GM19025 (cell line): ENCODE results near the gene NUDT21.
"Not testable (repeated sequence)": the region's sequence is repeated elsewhere in the genome, so short reads cannot be mapped to it uniquely, and the experiment has no call there.

Experiments
- ATAC-seq: cut with Tn5 transposase; IDR thresholded peaks from one replicate; pipeline ENCODE4 v1.9.1; 2021; ENCODE audit warnings: mild to moderate bottlenecking, low read depth, moderate library complexity; ENCODE audit not compliant: unreplicated experiment

The NUDT21 gene

DNA sequence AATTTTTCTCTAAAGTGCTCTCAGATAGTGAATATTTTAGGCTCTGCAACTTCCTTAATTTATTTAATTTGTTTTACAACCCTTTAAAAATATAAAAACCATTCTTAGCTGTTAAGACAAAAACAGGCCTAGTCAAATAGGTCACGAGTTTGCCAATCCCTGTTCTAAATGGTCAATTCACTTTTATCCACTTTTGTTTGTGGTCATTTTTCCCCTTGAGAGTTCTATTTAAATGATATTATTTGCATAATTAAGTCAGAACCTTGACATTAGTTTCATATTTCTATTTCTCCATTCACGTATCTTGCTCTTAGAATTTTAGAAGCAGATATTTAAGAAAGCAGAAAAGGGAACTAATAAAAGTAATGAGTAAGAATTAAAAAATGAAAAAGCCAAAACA, 29.8 kb downstream of the NUDT21 start:
- ATAC-seq = no peak

DNA sequence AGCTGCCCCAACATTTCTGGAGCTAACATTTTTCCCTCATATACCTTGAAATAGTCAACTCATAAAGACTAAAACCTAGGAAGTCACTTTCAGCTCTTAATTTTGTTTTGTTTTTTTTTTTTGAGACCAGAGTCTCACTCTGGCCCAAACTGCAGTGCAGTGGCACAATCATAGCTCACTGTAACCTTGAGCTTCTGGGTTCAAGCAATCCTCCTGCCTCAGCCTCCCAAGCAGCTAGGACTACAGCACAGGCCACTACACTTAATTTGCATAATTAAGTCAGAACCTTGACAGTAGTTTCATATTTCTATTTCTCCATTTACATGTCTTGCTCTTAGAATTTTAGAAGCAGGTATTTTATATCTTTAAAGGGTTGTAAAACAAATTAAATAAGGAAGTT, 30.5 kb downstream of the NUDT21 start:
- no peak for ATAC-seq

DNA sequence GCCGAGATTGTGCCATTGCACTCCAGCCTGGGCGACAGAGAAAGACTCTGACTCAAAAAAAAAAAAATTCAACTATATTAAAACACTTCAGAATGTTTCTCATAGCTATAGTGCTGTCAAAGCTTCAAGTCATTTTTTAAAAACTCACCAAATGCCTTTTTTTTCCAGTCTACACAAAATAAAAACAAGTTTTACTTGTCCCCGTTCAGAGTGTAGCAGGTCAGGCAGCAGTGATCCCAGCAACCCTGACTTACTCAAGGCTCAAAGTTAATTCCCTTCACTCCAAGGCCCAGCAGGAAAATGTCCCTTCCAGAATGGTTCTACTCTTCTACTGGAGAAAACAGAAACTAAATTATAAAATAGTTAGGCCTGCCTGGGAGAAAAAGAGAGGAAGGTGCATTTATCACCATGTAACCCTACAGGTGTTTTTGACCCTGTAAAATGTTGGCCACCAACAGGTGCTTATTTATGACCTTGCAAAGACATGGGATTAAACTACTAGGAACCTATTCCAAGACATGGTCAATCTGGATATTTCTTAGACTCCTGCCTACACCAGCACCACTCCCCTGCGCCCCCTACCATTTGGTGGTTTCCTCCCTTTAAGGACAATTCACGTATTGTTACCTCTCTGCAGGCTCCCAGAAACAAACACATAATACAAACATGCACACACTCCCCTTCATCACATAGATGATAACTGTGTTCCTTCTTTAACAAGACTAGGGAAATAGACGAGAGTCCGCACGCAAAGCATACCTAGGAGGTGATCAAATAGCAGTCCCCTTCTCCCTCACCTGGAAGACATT, 31.2 kb downstream of the NUDT21 start:
- no peak for ATAC-seq

DNA sequence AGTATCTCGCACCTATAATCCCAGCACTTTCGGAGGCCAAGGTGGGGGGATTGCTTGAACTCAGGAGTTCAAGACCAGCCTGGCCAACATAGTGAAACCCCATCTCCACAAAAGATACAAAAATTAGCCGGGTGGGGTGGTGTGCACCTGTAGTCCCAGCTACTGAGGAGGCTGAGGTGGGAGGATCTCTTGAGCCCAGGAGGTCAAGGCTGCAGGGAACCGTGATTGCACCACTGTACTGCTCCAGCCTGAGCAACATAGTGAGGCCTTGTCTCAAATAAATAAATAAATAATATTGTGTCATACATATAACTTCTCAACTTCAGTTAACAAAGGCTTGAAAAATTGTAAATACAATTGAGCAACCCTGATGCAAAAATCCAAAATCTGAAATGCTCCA, 34.0 kb downstream of the NUDT21 start:
- ATAC-seq = no peak

DNA sequence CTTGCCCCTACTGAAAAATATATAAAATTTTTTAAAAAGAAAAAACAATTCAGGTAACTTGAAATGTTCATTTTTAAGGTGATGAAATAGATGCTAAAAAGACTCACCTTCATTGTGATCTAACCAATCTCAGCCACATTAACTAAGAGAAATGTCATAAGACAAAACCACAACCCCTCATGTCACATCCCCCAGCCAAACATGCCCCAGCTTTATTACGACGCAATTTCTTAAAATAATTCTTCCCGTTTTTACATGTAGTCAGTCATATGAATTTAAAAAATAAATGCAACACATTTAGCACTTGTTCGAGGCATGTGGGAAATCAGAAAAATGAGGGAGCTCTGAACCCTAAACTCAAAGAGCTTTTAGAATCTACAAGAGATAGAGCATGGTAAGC, 35.3 kb downstream of the NUDT21 start:
- no peak for ATAC-seq

DNA sequence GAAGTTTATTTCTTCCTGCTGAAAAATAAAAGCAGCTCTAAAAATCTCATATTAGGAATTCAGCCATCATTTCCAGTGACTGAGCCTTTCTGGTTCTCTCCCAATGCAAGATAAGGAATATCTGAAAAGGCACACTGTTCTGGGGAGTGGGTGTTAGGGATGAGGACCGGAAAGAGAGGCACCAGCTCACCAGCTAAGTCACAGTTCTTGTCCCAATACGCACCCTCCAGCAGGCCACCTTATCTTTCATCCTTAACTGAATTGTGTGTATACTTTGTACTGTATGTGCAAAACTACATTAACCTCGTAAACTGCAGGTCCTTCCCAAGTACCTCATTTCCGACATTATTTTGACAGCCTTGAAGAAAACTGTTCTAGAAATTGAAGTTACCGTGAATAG, 36.8 kb downstream of the NUDT21 start:
- no peak for ATAC-seq

DNA sequence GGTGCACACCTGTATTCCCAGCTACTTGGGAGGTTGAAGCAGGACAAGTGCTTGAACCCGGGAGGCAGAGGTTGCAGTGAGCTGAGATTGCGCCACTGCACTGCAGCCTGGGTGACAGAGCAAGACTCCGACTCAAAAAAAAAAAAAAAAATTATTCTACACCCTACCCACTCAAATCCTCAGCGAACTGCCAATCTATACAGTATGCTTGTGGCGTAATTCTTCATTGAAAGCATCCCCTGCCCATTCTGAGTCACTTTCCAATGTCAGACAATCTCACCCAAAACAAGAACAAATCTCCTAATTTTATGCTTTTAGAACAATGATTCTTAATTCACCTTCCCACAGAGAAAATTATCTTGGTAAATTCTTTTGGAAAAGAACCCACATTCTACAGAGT, 37.8 kb downstream of the NUDT21 start:
- ATAC-seq = no peak

DNA sequence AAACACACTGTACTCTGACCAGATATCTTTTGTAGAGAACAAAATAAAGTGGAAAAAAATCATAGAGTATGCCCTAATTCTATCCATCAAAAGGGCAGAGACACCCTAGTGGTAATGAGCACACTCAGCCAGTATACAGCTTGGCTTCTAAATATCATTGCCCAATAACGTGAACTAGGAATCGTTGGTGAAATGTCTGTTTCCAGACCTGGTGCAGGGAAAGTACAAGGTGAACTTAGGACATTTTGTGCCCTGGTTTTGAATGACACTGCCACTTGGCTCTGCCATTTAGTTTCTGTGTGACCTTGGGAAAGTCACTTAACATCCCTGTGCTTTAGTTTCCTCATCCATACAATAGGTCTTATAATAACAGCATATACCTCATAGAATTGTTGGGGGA, 39.5 kb downstream of the NUDT21 start:
- no peak for ATAC-seq

DNA sequence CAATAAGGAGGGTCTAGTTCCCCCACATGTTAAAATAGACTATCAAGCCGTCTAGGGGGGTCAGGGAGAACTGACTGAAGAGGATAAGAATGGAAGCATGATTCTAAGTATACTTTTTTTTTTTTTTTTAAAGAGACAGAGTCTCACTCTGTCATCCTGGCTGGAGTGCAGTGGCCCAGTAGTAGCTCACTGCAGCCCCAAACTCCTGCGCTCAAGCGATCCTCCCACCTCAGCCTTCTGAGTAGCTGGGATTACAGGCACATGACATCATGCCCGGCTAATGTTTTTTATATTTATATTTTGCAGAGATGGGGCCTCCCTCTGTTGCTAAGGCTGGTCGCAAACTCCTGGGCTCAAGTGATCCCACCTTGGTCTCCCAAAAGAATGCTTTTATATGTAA, 40.0 kb downstream of the NUDT21 start:
- no peak for ATAC-seq

DNA sequence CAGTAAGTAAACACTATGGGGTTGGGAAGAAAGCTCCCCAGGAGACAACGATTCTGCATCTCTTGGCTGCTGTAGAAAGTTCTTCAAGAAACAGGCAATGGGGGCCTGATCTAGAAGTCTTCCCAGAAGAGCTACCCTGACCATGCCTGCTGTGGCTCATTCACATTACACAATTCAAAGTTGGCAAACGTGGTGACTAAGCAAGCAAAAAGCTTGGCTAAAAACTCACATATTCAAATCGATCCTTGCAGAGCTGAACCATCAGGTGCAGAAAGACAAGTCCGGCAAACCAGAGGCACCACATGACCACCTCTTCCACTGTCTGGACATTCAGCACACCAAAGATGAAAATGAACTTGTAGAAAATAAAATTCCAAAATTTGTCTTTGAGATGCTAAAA, 41.9 kb downstream of the NUDT21 start:
- no peak for ATAC-seq

DNA sequence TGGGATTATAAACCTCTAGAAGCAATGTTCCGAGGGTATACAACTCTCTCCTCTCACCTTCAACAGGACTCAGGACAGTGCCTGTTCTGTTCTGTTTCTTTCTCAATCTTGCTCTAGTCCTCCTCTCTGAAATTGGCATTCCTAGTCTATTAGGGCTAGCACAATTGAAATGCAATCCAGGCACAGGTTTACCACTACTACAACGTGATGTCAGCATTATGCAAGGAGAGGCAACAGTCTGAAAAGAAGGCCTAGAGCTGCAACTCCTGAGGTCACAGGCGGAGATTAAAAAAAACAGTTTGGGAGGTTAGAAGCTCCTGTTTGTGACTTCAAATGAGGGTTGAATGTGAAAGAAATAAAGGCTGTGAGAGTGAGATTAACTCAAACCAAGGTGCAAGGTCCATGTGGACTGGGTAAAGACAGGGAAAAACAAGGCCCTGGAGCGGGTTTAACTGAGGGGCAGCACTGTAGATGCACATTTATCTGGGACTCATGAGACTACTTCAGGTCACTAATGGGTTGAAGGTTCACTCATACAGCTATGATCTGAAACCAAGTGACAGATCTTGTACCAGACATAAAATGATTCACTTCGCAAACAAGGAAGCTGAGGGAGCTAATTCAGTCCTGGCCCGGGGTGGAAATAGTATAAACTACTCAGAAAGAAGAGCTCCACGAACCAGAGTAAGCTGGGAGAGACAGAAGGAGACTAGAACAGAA, 42.6 kb downstream of the NUDT21 start:
- ATAC-seq = no peak

DNA sequence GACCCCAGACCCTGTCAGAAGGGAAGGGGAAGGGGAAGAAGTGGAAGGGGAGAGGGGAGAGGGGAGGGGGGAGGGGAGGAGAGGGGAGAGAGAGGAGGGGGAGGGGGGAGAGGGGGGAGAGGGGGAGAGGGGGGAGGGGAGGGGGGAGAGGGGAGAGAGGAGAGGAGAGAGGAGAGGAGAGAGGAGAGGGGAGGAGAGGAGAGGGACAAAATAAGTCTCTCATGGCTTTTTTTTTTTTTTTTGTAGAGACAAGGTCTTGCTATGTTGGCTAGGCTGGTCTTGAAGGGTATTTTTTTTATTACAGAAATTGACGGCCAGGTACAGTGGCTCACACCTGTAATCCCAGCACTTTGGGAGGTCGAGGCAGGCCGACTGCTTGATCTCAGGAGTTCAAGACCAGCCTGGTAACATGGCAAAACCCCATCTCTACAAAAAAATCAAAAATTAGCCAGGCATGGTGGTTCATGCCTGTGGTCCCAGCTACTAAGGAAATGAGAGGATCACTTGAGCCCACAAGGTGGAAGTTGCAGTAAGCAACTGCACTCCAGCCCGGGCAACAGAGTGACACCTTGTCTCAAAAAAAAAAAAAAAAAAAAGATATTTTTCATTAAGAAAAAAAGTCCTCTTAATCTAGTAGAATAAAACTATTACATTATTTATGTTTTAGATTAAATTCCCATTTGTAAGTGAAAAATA, 45.0 kb downstream of the NUDT21 start:
- no peak for ATAC-seq

DNA sequence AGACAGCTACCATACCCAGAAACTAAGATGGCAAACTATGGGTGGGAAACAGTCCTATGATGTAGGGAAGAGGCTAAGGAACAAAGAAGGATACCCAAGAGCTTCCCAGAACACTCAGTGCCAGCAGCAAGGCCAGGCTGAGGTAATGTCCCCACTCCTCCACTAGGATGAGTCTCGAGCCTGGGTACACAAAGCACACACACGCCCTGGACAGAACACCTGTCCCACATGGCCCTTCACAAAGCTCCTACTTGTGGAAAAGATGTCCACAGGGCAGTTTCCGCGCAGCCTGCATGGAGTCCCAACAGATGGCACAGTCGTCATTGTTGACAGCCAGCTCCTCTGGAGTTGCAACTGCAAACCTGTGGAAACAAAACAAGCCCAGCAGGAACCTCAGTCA, 49.6 kb downstream of the NUDT21 start:
- ATAC-seq = no peak

DNA sequence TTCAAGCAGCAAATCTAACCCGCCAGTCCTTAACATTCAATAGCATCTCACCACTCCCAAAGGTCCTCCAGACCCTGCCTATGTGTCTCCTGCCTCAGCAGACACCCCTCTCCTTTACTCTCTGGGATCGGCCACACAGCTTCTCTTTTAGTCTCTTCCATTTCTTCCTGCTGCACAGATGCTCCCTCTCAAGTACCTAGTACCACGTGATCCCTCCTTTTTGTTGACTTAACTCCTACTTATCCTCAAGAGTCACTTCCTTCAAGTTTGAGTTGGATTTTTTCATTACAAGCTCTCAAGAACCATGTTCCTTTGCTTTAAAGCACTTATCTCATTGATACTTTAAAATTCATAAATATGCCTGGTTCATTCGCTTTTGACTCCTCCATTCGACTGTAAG, 50.7 kb downstream of the NUDT21 start:
- no peak for ATAC-seq

DNA sequence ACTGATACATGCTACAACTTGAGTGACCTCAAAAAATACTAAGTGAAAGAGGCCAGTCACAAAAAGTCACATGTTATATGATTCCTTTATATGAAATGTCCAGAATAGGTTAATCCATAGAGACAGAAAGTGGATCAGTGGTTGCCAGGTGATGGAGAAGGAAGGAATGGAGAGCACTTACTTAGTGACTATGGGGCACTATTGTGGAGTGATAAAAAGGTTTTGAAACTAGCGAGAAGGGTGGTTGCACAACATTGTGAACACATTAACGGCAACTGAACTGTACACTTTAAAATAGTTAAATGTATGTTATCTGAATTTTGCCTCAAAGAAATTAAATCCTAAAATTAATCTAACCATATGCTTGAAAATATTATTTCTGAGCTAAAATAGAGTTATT, 51.6 kb downstream of the NUDT21 start:
- no peak for ATAC-seq

DNA sequence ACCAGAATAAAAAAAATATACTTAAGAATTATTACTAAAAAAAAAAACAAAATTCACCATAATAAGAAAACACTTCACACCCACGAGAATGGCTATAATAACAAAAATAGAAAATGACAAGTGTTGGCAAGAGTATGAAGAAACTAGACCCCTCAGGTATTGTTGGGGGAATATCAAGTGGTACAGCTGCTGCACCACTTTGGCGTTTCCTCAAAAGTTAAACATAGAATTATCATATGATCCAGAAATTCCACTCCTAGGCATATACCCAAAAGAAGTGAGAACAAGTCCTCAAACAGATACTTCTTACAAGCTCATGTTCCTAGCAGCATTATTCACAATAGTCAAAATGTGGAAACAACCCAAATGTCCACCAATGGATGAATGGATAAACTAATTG, 52.1 kb downstream of the NUDT21 start:
- ATAC-seq = no peak

DNA sequence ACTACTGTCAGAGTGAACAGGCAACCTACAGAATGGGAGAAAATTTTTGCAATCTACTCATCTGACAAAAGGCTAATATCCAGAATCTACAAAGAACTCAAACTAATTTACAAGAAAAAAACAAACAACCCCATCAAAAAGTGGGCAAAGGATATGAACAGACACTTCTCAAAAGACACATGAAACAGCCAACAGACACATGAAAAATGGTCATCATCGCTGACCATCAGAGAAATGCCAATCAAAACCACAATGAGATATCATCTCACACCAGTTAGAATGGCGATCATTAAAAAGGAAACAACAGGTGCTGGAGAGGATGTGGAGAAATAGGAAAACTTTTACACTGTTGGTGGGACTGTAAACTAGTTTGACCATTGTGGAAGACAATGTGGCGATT, 54.4 kb downstream of the NUDT21 start:
- ATAC-seq = not testable (repeated sequence)

DNA sequence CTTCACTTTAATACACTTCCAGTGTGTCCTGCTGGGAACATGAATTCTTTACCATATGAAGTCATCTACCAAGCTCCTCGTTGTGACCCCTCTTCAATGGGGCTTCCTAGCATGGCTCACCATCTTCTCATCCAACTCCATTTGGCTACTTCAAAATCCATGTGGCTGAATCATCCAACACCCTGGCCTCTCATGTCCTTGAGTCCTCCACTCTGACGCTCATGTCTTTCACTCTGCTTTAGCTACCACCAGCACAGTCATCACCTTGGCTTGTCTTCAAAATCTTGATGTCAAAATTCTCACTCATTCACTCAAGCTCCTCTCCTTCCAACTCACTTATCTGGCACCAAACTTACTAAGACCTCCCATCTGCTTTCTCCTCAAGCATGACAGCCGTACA, 61.6 kb downstream of the NUDT21 start:
- ATAC-seq = no peak

DNA sequence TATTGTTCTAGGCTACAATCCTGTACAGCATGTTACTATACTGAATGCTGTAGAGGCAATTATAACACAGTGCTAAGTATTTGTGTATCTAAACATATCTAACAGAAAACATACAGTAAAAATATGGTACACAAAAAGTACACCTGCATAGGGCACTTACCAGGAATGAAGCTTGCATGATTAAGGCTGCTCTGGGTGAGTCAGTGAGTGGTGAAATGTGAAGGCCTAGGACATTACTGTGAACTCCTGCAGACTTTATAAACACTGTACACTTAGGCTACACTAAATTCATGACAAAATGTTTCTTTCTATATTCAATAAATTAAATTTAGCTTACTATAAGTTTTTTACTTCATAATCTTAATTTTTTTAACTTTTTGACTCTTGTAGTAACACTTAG, 62.9 kb downstream of the NUDT21 start:
- no peak for ATAC-seq

DNA sequence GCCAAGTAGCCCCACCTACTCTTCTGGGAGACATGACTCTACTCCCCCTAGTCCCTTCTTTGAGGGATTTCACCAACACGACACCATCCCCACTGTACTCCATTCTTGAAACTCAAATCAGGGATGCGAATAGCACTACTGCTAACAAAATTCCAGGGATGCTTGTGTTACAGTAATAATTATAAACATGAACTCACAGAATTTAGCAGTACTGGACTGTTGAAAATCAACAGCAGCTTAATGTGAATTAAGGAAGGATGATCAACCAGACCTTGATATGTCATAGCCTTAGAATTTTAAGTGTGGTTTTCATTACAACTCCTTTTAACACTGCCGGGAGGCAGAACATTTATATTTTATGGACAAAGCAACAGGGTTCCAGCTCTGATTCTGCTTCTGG, 63.7 kb downstream of the NUDT21 start:
- ATAC-seq = no peak

DNA sequence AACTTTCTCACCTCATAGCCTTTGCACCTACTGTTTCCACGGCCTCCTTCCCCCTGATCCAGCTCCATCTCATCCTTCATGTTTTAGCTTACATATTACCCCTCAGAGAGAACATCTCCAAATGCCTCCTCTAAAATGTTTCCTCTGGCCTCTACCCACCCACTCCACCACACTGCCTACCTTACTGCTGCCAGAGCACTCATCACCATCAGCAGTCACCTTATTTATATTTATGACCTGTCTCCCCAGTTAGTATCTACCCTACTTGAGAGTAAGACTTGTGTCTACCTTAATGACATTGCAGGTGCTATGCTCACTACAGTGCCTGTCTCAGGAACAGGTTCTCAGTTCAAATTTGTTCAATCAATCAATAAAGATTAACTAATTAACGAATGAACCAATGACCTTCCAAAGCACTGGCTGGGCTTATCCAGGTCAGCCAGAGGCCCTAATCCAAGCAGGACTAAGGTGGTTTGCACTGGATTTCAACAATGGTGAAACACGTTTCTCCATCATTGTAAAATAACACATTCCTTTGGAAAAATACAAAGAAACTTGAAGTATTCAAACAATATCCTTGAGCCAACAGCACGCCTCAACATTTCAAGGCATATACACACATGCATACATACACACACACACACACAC, 66.9 kb downstream of the NUDT21 start:
- ATAC-seq = no peak
